Activated CD4-positive, CD25-positive, alpha-beta regulatory T cell treated with anti-CD3 and anti-CD28 coated beads, Interleukin-2, amount 50 U/mL, for 24 hours (primary cell): Measurements from ENCODE around the gene SPTB.

Experiments
- ATAC-seq, 2 donors: fragments of 150-1000 bp; cut with Tn5 transposase; one replicate each; pipeline ENCODE4 v1.10.0; 2021; ENCODE audit warnings: mild to moderate bottlenecking in 1 of 2, moderate library complexity in 1 of 2

The SPTB gene

GRCh38 chr14:64704143-64704742, 175.5 kb downstream of the SPTB start, which contains the start of gene PLEKHG3:
Gene PLEKHG3, plus strand, starts transcription at chr14:64704424. Its CDS starts 23,208 bp downstream, at chr14:64727632.
- ATAC-seq: peak; percentile 28 to 40

- ATAC-seq: no peak
These were observed 176.1 kb downstream of the SPTB start for GRCh38 chr14:64703395-64704142.

- no peak for ATAC-seq
These were observed 177.0 kb downstream of the SPTB start for GRCh38 chr14:64702493-64703394.

DNA sequence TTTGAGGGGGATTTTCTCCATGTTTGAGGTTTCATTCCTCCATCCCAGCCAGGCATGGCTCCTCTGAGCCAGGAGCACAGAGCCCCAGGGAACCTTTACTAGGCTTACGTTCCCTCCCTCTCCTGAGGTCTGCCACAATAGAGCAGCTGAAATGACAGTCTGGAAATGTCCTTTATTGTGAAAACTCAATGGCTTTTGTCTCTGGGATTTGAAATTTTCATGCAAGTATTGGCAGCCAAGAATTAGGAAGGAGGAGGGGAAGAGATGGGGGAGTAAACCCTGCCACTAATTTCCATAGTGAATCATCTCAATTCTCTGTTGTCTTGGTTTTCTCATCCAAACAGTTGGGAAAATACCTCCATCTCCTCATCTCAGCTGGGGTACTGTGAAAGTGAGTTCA, 178.0 kb downstream of the SPTB start:
- no peak for ATAC-seq

DNA sequence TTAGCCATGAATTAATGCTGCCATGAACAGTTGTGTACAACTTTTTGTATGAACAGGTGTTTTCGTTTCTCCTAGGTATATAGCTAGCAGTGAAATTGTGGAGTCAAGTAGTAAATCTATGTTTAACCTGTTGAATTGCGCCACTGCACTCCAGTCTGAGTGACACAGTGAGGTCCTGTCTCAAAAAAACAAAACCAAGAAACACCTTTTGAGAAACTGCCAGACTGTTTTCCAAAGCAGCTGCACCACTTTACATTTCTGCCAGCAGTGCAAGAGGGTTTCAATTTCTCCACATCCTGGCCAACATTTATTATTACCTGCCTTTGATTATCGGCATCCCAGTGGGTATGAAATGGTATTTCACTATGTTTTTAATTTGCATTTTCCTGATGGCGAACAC, 178.8 kb downstream of the SPTB start:
- ATAC-seq: no peak

DNA sequence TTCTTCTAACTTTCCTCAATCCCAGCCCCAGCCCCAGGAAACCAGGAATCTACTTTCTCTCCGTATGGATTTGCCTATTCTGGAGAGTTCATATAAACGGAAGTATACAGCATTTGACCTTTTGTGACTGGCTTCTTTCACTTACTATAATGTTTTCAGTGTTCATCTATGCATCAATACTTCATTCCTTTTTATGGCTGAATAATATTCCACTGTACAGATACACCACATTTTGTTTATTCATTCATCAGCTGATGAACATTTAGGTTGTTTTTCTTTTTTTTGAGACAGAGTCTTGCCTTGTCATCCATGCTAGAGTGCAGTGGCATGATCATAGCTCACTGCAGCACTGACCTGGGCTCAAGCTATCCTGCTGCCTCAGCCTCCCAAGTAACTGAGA, 179.4 kb downstream of the SPTB start:
- no peak for ATAC-seq

- no peak for ATAC-seq
These were observed 180.8 kb downstream of the SPTB start for GRCh38 chr14:64698903-64699302.

- ATAC-seq: no peak
These were observed 183.3 kb downstream of the SPTB start for GRCh38 chr14:64696355-64696857.
